Natural killer cell (primary cell): ENCODE results near the gene ULBP3. TPM values are rescaled to one million over a fixed set of nuclear protein-coding genes. Genes with fewer than 3 reads are reported as not detected.
"Not testable (repeated sequence)": the region's sequence is repeated elsewhere in the genome, so short reads cannot be mapped to it uniquely, and the experiment has no call there.

Experiments used
- ATAC-seq, 3 donors: fragments of 150-1000 bp in 2 of 3; fragments of 200-7000 bp in 1 of 3; cut with Tn5 transposase; 1 replicate in 1 of 3; 2 replicates in 2 of 3; pipeline ENCODE4 v1.10.0; 2021; ENCODE audit warnings: mild to moderate bottlenecking in 2 of 3, moderate library complexity in 2 of 3
- DNase-seq, 2 donors: peaks; one replicate each; pipeline versions ENCODE4 v3.0.0 to v3.0.0-alpha.2; 2013 to 2021; ENCODE audit warnings: mixed read lengths in 1 of 2
- H3K27ac ChIP-seq: one replicate; pipeline ENCODE4 v1.5.1; 2013; ENCODE audit warnings: mild to moderate bottlenecking, low read length
- H3K27me3 ChIP-seq: one replicate; pipeline ENCODE4 v1.6.1; 2013; ENCODE audit warnings: low read length; ENCODE audit not compliant: control insufficient read depth, insufficient read depth
- H3K36me3 ChIP-seq: one replicate; pipeline ENCODE4 v1.6.1; 2013; ENCODE audit warnings: low read length; ENCODE audit not compliant: control insufficient read depth, insufficient read depth
- H3K4me1 ChIP-seq: one replicate; pipeline ENCODE4 v1.6.1; 2013; ENCODE audit warnings: low read length; ENCODE audit not compliant: control insufficient read depth, insufficient read depth
- H3K4me3 ChIP-seq: one replicate; pipeline ENCODE4 v1.5.1; 2013; ENCODE audit warnings: low read length
- H3K9me3 ChIP-seq: one replicate; pipeline ENCODE4 v1.6.1; 2013; ENCODE audit warnings: low read length; ENCODE audit not compliant: control insufficient read depth, insufficient read depth
- H3K27ac Mint-ChIP-seq, 2 donors: one replicate each; pipeline ENCODE4 v1.8.0; 2022; ENCODE audit warnings: mild to moderate bottlenecking in 2 of 2, mixed read lengths in 2 of 2, moderate library complexity in 1 of 2
- H3K27me3 Mint-ChIP-seq, 2 donors: one replicate each; pipeline ENCODE4 v1.8.0; 2022; ENCODE audit warnings: low read depth in 2 of 2, mixed read lengths in 2 of 2
- H3K36me3 Mint-ChIP-seq: one replicate; pipeline ENCODE4 v1.8.0; 2022; ENCODE audit warnings: mixed read lengths
- H3K4me1 Mint-ChIP-seq, 2 donors: one replicate each; pipeline ENCODE4 v1.8.0; 2022; ENCODE audit warnings: mixed read lengths in 2 of 2
- H3K4me3 Mint-ChIP-seq: one replicate; pipeline ENCODE4 v1.8.0; 2022; ENCODE audit warnings: mild to moderate bottlenecking, moderate library complexity, mixed read lengths
- H3K9me3 Mint-ChIP-seq, 2 donors: one replicate each; pipeline ENCODE4 v1.8.0; 2022; ENCODE audit warnings: mixed read lengths in 2 of 2
- CTCF ChIP-seq: fragments of 200-600 bp; IDR thresholded peaks from one replicate; pipeline ENCODE4 v1.8.0; 2022; ENCODE audit warnings: antibody characterized with exemption
- WGBS: methylation state at CpG from one replicate; pipeline ENCODE4 v1.1.7; 2013; ENCODE audit warnings: missing lambda C conversion rate; ENCODE audit not compliant: insufficient coverage; 5-methylcytosine and 5-hydroxymethylcytosine counted together
- intact Hi-C: fragments of 100-400 bp; cut with micrococcal nuclease; formaldehyde crosslinking; loops from one replicate; pipeline ENCODE4 v1.14.2; 2022
- total RNA-seq, 4 donors: library from RNA; stranded (reverse); fragments of 120-200 nt in 1 of 4; gene quantifications; one replicate each; pipeline versions ENCODE4 v1.2.3 to v1.2.4, GENCODE V29; 2013 to 2022

Gene ULBP3
- total RNA-seq, 3 donors from 2014 or later (not counting 1 experiment from before 2014, with no cell fraction given), result 0.64 to 1.5 (median 0.75) TPM

GRCh38 chr6:150024646-150025155 lies 44.2 kb downstream of the ULBP3 start:
- Histone ChIP-seq H3K36me3 (no peaks in the 10 kb centered on the region), H3K27ac (no peak overlapping the region), H3K4me3 (no peak overlapping the region), H3K9me3 (no peaks in the 10 kb centered on the region), H3K27me3 (peaks cover 17% of the 10 kb centered on the region), H3K4me1 (peaks cover 8% of the 10 kb centered on the region)
- intact Hi-C loops, result no loop called here
- no peak overlapping the region for H3K4me3 Mint-ChIP-seq
- TF ChIP-seq CTCF, result no peak
- peaks cover 48 to 58% of the 10 kb centered on the region in 2 donors for H3K27me3 Mint-ChIP-seq
- H3K27ac Mint-ChIP-seq, result no peak overlapping the region
- DNase-seq (no peak), ATAC-seq (no peak)
- peaks cover 0 to 6% of the 10 kb centered on the region in 2 donors for H3K4me1 Mint-ChIP-seq
- H3K9me3 Mint-ChIP-seq, result no peaks in the 10 kb centered on the region
- H3K36me3 Mint-ChIP-seq, result no peaks in the 10 kb centered on the region
- 52% methylated on average over 11 of the region's 11 CpGs for WGBS

- H3K4me3 Mint-ChIP-seq, H3K9me3 Mint-ChIP-seq, ATAC-seq, H3K4me1 Mint-ChIP-seq, H3K36me3 ChIP-seq, H3K4me1 ChIP-seq, H3K27ac Mint-ChIP-seq, intact Hi-C loops, H3K27ac ChIP-seq, DNase-seq, H3K36me3 Mint-ChIP-seq, H3K9me3 ChIP-seq, H3K4me3 ChIP-seq: not testable (repeated sequence)
- H3K27me3 ChIP-seq, result peaks cover 17% of the 10 kb centered on the region
- 77% methylated on average over 2 of the region's 2 CpGs for WGBS
- H3K27me3 Mint-ChIP-seq, result peaks cover 48 to 58% of the 10 kb centered on the region in 2 donors
Measured at GRCh38 chr6:150024021-150024420, 44.9 kb downstream of the ULBP3 start.

- no CpG with 5 or more reads among the region's 6 CpGs for WGBS
- H3K36me3 ChIP-seq, ATAC-seq, H3K4me1 ChIP-seq, DNase-seq, H3K9me3 Mint-ChIP-seq, H3K4me1 Mint-ChIP-seq, H3K27ac ChIP-seq, H3K4me3 Mint-ChIP-seq, H3K4me3 ChIP-seq, H3K9me3 ChIP-seq, intact Hi-C loops, H3K36me3 Mint-ChIP-seq, H3K27ac Mint-ChIP-seq: not testable (repeated sequence)
- peaks cover 14% of the 10 kb centered on the region for H3K27me3 ChIP-seq
- H3K27me3 Mint-ChIP-seq, result peaks cover 50% of the 10 kb centered on the region in 2 donors
Measured at GRCh38 chr6:150021870-150022269, 47.1 kb downstream of the ULBP3 start.

- no peaks in the 10 kb centered on the region for H3K36me3 Mint-ChIP-seq
- no peak for TF ChIP-seq CTCF
- DNase-seq (no peak), ATAC-seq (no peak)
- Histone ChIP-seq H3K4me3 (no peak overlapping the region), H3K36me3 (no peaks in the 10 kb centered on the region), H3K4me1 (peaks cover 11% of the 10 kb centered on the region), H3K9me3 (no peaks in the 10 kb centered on the region), H3K27ac (no peak overlapping the region), H3K27me3 (peaks cover 24% of the 10 kb centered on the region)
- peaks cover 7 to 8% of the 10 kb centered on the region in 2 donors for H3K4me1 Mint-ChIP-seq
- WGBS, result 73% methylated on average over 5 of the region's 6 CpGs
- no peaks in the 10 kb centered on the region for H3K9me3 Mint-ChIP-seq
- no peak overlapping the region for H3K27ac Mint-ChIP-seq
- intact Hi-C loops, result no loop called here
- peaks cover 47% of the 10 kb centered on the region in 2 donors for H3K27me3 Mint-ChIP-seq
- no peak overlapping the region for H3K4me3 Mint-ChIP-seq
Measured at GRCh38 chr6:150018846-150019580, 49.9 kb downstream of the ULBP3 start.
